GM21423 (cell line): Measurements from ENCODE around the gene RAP1GAP.

Source experiments
- ATAC-seq: cut with Tn5 transposase; IDR thresholded peaks from one replicate; pipeline ENCODE4 v1.9.1; 2021; ENCODE audit warnings: mild to moderate bottlenecking, moderate library complexity; ENCODE audit not compliant: unreplicated experiment

Gene RAP1GAP

DNA sequence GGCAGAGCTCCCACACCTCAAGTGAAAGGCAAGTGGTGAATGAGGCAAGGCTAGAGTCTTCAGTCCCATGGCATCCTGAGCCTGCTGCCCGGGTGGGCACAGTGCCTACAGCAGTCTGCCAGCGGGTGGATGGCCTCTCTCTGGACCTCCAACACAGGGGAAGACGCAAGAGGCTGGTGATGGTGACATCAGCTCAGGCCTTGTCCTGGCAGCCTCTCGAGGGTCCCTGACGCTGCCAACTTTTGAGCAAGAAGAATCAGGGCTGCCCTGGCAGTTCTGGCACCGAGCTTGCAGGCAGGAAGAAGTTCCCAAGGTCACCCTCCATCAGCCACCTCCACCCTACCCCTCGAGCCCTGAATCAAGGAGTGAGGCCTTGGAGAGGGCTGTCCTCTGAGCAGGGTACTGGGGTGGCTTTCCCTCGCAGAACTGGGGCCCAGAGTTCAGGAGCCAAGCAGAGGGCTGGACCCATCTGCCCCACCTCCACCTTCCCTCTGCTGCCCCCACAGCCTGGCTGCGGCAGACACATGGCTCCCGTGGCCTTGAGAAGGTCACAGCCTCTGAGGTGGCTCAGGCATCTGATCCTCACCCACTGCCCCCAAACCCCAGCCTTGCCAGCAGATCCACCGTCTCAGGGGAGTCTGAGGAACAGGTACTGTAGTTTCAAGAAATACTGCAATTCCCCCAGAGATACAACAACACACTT lies 5.8 kb downstream of the RAP1GAP start:
- no peak for ATAC-seq

DNA sequence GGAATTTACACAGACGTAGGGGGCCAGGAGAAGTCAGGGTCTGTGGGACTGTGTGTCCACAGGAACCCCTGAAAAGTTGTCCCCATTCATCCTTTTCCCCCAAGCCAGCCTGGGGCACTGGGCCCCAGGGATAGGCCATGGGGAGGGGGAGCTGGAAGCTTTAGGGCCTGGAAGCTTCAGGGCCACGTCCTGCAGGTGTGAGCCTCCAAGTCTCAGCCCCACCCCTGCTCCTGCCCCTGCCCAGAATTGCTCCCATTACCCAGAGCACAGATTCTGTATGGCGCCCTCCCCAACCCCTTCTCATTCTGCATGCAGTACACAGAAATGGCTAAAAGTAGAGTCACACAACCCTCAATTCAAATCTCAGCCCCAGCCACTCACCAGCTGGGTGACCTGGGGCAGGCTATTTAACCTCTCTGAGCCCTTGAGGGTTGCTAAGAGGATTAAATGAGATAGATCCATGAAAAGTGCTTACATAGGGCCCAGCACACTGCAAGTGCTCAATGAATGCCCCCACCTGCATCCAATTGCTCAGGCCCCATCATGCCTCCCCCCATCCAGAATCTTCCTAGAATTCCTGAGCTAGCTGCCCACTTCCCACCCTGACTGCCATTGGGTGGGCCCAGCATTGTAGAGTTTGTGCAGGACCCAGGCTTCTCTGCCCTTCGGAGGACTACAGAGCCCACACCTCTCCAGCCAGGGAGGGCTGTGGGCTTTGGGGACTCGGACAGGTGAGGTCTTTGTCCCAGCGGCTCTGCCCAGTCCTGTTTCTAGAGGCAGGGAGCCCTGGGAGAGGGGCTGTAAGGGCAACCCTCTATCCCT lies 6.5 kb downstream of the RAP1GAP start:
- no peak for ATAC-seq

DNA sequence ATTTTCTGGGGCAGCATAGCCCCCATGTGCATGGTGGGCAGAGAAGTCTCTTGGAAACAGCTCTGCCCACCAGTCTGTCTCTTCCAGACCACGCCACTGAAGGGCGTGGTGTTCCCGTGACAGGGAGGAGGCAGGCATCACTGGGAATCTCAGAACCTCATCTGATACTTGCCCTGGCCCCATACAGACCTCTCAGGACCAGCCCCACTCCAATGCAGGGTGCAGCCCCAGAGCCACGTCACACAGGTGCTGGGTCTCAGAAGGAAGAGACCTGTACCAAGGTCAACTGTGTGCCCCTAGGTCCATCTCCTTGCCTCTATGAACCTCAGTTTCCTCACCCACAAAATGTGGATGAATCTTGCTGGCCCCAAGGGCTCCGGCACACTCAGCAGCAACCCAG lies 7.3 kb downstream of the RAP1GAP start:
- ATAC-seq = no peak

DNA sequence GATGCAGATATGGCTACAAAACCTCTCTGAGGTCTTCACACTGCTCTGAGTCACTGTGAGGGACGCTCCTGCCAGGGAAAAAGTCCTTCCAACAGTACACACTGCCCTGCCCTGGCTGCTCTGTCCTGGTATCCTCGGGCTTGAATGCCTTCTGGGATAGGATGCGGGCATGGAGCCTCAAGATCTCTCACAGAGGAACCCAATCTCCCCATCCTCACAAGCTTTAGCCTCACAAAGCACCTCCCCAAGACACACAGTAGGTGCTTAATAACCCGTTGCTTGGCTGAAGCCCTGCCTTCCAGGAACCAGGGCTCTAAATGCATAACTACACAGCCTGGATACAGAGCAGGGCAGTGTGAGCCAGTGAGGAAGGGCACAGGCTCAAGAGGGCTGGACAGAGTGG lies 9.2 kb downstream of the RAP1GAP start:
- ATAC-seq = no peak

DNA sequence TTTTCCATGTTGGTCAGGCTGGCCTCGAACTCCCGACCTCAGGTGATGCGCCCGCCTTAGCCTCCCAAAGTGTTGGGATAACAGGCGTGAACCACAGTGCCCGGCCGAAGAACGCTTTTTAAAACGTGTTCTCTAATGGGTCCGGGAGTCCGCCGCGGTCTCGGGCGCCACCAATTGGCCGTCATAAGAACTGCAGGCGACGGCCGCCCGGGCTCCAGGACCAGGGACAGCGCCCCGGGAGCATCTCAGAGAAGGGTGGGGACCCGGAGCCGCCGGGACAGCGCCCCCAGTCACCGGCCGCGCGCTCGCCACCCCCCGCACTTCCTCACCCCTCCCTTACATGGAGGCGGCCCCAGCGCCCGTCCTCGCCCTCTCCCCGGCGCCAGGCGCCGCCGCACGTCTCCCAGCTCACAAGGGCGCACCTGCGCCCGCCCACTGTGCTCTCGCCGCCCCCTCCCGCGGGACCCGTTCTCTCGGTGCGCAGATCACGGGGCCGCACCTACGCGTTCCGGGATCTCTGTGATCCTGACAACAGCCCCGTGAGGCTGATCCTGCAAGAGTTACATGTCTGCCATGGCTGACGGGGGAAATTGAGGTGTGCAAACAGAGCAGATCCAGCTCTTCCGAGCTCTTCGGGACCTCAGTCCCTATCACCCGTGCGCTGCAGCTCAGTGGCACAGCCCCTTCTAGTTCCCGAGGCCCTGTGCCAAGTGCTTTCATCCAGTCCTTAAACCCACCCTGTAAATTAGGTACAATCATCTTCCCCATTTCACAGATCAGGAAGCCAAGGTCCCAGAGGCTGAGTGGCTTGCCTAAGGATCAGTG lies 9.8 kb downstream of the RAP1GAP start:
- ATAC-seq = peak; percentile 44

DNA sequence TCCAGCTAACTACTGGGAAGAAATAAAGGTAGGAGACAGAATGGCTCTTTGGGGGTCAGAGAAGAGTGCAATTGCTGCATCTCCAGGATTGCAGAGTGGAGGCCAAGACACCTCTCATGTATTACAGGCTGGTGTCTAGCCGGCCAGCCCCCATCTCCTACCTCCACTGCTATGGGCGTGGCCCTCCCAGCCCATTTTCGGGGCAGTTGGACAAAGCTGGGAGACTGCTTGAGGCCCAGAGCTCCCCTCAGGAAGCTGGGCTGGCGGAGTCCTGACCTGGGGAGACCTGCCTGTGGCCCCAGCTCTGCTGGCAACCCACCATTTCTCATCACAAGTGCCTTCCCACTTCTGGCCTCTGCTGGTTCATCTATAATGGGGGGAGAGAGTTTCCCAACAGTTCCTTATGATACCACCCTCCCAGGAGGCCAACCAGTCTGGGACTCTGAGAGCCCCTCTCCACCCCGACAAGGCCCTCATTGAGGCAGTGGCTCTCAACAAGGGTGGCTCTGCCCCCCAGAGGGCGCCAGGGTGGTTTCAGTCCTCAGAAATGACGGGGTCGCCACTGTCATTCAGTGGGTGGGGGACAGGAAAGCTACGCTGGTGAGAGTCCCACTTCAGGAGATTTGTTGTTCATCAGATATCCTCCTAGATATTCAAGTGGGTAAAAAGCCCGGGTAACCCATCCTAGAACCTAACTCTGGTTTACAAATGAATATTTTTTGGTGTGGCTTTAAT lies 11.5 kb downstream of the RAP1GAP start:
- ATAC-seq = no peak

DNA sequence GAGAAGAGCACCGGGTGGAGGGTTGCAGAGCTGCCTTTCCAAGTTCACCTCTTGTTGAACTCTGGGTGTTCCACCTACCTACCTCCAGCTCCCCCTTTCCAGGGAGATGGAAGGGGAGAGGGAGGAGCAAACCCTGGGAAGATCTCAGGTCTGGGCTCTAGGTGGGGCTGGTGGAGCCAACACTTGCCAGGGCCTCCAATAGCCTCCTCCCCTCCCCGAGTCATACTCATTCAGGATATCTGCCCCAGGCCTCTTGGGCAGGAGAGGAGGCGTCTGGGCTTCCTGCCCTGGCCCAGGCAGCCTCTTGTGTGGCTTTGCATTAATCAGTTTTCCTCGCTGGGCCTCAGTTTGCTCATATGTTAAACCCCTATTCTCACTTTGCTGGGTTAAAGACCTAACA lies 13.4 kb downstream of the RAP1GAP start:
- ATAC-seq = no peak

DNA sequence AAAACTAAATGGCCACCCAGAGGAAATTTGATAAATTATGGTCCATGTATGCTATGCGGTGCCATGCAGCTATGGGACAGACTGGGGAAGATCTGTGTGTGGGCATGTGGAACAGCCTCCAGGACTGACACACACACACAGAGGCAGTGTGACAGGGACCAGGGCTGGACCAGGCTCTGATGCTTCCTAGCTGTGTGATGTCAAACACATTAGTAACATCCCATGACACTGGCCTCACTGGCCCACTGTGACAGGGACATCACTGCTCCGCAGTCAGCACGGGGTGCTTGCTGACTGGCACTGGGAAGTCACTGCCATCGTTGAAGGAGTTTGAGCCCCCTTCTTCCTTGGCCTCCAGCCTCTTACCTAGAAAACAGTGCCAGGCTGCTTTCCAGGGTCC lies 13.9 kb downstream of the RAP1GAP start:
- no peak for ATAC-seq

DNA sequence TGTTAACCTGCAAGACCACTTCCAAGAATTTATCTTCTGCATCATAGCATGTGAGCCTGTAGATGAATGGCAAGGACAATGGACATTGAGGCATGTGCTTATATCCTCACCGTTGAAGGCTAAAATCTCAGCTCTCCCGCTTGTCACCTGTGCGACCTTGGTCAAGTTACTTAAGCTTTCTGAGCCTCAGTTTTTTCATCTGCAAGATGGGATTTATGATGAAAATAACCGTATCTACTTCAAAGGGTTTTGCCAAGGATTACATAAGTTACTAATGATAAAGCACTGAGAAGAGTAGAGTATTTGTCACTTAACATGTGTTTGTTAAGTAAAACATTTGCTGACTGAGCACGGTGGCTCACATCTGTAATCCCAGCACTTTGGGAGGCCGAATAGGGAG lies 14.9 kb downstream of the RAP1GAP start:
- ATAC-seq = no peak

DNA sequence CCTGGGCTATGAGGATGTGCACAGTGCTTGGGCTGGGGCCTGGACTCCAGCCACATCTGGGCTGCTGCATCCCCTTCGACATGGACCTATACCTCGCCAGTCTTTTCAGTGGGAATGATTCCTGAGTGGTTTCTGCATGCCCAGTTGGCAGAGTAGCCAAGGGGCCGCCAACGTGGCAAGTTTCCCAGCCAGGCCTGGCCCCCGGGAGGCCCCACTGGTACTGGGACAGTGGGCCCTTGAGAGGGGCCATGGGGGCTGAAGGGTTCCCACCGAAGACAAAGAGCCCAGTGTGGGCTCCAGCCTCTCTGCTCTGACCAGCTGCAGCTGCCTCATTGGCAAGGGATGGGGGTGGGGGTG lies 15.4 kb downstream of the RAP1GAP start:
- no peak for ATAC-seq

DNA sequence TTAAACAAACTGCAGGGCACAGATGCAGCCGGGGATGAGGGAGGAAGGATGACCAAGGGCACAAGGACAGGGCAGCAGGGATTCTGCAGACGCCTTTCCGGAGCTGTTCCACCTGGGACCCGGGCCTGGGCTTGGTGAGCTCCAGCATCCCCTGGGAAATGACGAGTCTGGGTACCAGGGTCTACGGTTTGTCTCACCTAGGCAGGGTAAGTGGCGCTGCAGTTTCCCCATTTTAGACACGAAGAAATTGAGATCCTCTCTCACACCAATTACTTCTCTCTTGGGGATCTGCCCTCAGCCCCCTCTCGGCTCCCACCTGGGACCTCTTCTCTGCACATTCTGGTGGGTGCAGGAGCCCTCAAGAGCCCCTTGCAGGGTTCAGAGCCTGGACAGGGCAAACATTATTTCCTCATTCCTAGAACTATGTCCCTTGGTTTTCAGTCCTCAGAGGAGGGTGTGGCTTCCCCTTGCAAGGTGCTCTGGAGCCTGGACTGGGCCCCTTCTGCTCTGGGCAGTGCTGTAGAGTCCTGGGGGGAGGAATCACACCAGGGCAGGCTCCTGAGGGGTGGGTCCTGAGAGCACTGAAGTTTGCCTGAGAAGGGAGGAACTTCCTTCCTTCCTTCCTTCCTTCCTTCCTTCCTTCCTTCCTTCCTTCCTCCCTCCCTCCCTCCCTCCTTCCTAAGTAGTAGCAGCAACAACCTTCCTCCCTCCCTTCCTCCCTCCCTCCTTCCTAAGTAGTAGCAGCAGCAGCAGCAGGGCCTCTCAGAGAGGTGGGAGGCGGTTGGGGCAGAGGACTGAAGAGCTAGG lies 16.0 kb downstream of the RAP1GAP start:
- no peak for ATAC-seq

DNA sequence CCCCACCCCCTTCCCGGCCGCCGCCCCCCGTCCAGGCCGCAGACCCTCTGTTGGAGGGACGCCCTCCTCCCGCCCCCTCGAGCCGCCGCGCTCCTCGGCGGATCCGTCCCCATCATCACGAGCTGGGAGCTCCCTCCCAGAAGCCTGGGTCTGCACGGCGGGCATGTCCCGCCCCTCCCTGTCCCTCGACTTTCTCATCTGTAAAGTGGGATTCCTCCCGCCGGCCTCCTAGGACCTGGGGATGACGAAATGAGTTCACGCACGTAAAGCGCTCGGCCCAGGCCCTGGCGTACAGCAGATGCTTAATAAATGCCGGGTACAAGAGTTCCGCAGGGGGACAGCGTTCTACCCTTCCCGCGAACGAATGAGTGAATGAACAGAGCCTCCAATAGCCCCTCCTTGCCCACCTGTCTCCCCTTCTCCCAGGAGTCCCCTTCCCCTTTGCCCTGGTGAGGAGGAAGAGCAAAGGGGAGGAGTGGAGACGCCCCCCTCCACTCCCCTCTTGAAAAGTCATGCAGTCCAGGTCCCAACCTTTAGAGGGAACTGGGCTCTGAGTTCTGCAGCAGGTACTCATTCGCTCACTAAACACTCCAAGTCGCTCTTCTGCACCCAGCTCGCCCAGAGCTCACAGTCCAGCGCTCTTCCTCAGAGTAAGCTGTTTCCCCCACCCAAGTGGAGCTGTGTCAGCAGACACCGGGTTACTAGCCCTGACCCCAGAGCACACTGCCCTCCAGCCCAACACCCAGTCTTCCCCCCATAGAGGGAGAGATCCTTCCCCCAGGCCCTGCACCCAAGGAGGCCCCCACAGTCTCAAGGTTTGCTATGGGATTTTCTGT lies 16.8 kb downstream of the RAP1GAP start:
- no peak for ATAC-seq

DNA sequence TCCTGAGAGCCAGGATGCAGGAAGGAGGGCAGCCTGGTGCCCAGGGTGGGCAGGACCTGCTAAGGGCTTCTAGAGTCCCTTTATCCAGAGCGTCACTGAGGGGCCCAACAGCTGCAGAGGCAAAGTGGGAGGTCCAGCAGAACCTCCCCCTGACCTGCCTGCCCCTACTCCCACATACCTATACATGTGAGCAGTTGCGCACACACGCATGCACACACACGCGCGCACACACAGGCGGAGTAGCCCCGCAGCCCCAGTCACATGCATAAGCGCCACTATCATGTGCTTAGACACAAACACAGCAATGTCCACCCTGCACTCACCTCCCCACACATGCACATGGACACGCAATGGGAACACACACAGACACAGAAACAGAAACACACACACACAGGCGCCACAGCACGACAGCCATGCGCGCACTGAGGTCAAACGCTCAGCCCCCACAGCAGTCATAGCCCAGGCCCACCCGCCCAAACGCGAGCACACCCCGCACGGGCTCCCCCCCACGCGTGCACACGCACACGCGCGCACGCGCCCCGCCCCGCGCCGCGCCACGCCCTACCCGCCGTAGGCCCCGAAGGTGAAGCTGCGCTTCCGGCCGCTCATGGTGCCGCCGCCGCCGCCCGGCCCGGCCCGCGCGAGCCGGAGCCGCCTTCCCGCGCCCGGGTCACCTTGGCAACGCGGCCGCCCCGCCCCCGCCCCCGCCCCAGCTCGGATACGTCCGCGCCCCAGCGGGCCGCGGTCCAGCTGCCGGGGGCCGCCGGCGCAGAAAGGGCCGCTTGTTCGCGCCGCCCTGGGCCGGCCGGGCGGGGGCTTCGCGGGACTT lies 17.7 kb downstream of the RAP1GAP start:
- ATAC-seq = no peak

DNA sequence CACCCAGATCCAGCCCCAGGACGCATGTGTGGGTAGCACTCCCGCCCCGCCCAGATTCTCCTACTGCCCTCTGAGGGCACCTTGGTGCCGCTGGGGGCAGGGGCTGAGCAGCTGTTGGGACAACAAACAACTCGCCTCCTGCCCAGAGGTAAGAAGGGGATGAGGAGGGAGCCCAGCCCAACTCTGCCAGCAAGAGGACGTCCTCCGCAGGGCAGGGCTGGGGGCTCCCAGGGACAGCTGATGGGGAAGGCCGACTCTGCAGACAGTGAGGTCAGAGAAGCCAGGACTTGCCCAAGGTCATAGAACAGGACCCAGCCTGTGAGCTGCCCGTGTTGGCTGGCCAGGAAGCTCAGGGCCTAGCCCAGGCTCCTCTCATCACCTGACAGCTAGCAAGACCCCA lies 18.8 kb downstream of the RAP1GAP start:
- ATAC-seq = no peak

DNA sequence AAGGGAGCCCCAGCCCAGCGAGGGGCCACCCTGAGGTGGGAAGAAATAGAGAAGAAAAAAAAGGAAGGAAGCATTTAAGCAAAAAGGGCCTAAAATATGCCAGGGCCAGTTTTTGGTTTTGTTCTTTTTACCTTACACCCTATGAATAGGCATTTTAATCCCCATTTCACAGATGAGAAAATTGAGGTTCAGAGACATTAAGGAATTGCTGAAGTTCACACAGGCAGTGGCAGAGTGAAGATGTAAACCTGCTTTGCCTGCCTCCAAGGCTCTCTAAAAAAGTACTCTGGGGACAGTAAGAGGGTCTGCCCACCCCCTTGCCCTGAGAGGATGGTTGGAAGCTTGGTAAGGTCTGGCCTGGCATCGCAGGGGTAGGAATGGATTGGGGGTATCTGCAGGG lies 19.8 kb downstream of the RAP1GAP start:
- ATAC-seq = no peak

DNA sequence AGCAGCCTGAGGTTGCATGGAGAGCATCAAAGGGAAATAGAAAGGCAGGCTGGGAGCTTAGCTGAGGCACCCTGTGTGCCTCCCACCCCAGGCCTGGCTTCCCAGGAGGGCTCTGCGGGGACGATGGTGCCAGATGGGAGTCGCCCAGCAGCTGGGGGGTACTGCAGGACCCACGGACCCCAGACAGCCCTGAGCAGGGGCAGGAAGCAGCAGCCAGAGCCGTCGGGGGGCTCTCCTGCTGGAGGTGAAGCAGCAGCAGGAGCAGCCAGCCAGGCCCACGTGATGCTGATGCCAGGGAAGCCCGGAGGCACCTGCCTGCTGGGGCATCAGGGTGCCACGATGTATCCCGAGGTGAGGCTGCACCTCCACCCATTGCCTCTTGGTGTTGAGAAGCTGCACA lies 20.4 kb downstream of the RAP1GAP start:
- ATAC-seq = no peak

DNA sequence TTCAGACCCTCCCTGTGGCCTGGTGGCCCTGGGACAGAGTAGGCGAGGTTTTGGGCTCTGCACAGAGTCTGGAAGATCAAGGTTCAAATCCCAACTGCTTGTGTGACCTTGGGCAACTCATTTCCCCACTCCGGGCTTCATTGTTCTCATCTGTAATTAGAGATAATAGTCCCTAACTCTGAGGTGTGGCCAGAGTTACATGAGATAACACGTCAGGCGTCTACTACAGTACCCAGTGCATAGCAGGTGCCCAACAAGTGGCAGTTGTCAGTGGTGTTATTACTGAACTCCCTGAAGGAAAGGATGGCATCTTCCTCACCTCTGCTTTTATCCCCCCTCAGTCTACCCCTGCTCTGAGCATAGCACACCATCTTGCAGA lies 20.8 kb downstream of the RAP1GAP start:
- no peak for ATAC-seq
